ENCODE measurements around the gene TCTN2.

TCTN2 gene

DNA sequence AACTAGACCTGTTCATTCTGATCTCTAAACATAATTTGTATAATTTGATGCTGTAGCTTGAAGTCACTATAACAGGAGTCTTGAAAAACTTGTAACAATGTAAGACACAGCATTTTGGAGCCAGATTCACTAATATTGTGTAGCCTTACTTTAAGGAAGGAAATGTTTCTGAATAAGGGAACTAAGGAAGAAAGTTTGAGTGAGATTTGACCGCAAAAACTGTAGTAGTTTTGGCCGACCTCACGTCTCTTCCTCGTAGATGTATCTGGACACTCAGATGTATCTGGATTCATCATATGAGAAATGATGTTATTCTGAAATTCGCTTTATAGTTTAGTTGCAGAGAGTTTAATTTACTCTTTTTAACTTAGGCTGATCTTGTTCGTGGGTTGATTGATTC, 77.2 kb downstream of the TCTN2 start:
- no peaks in the 10 kb centered on the region for H3K79me2 ChIP-seq (ENCODE audit: insufficient read depth, low read length)

DNA sequence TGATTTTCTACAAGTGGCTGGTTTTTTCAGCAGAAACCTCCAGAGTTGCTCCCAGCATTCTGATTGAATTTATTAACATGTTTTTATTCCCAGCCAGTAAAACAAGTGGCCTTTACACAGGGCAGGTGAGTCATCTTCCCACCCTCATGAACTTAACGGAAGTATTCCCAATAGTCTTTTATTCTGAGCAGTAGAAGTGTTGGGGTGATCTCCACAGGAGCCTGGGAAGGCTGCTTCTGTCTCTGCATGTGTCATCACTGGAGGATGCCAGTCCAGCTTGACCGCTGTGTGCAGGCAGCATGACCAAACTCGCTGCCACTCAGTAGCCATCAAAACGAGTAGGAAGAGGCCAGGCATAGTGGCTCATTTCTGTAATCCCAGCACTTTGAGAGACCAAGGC, 77.7 kb downstream of the TCTN2 start:
- Histone ChIP-seq H3K36me3 (ENCODE audit: insufficient read depth, low read length) (peaks cover 80% of the 10 kb centered on the region), H3K9me3 (ENCODE audit: insufficient read depth, low read length, severe bottlenecking) (no peaks in the 10 kb centered on the region), H3K9ac (ENCODE audit: low read depth, low read length) (no peak overlapping the region), H3K4me2 (ENCODE audit: insufficient read depth, low read length) (no peak overlapping the region), H3K4me3 (ENCODE audit: low read depth in 1 of 2, low read length in 2 of 2) (no peak overlapping the region), H3K27me3 (ENCODE audit: insufficient read depth, low read length, poor library complexity) (no peaks in the 10 kb centered on the region), H3K79me2 (ENCODE audit: insufficient read depth, low read length) (no peaks in the 10 kb centered on the region), H3K4me1 (ENCODE audit: insufficient read depth, low read length) (no peaks in the 10 kb centered on the region), H3K27ac (ENCODE audit: low read length) (no peak overlapping the region), H4K20me1 (ENCODE audit: insufficient read depth, low read length) (no peaks in the 10 kb centered on the region), H2AFZ (ENCODE audit: low read depth, low read length) (no peak overlapping the region)
- no peak for TF ChIP-seq EZH2 (IDR thresholded peaks at IDR 0.05; ENCODE audit: borderline replicate concordance, low read depth, low read length, severe bottlenecking)
- TF ChIP-seq, protein P1, sequence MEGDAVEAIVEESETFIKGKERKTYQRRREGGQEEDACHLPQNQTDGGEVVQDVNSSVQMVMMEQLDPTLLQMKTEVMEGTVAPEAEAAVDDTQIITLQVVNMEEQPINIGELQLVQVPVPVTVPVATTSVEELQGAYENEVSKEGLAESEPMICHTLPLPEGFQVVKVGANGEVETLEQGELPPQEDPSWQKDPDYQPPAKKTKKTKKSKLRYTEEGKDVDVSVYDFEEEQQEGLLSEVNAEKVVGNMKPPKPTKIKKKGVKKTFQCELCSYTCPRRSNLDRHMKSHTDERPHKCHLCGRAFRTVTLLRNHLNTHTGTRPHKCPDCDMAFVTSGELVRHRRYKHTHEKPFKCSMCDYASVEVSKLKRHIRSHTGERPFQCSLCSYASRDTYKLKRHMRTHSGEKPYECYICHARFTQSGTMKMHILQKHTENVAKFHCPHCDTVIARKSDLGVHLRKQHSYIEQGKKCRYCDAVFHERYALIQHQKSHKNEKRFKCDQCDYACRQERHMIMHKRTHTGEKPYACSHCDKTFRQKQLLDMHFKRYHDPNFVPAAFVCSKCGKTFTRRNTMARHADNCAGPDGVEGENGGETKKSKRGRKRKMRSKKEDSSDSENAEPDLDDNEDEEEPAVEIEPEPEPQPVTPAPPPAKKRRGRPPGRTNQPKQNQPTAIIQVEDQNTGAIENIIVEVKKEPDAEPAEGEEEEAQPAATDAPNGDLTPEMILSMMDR (IDR thresholded peaks at IDR 0.05; ENCODE audit: borderline replicate concordance, extremely low read depth, low read length, poor library complexity, severe bottlenecking), result no peak
- no peak for DNase-seq
- ATAC-seq (ENCODE audit: insufficient read depth, low read depth), result no peak

More for the DNA sequence above, 77.2 kb downstream of the TCTN2 start:
- ATAC-seq (ENCODE audit: insufficient read depth, low read depth) (no peak), DNase-seq (no peak)
- Histone ChIP-seq H4K20me1 (ENCODE audit: insufficient read depth, low read length) (no peaks in the 10 kb centered on the region), H3K27me3 (ENCODE audit: insufficient read depth, low read length, poor library complexity) (no peaks in the 10 kb centered on the region), H3K27ac (ENCODE audit: low read length) (no peak overlapping the region), H3K4me3 (ENCODE audit: low read depth in 1 of 2, low read length in 2 of 2) (no peak overlapping the region), H2AFZ (ENCODE audit: low read depth, low read length) (no peak overlapping the region), H3K9ac (ENCODE audit: low read depth, low read length) (no peak overlapping the region), H3K9me3 (ENCODE audit: insufficient read depth, low read length, severe bottlenecking) (no peaks in the 10 kb centered on the region), H3K4me2 (ENCODE audit: insufficient read depth, low read length) (no peak overlapping the region), H3K36me3 (ENCODE audit: insufficient read depth, low read length) (peaks cover 80% of the 10 kb centered on the region), H3K4me1 (ENCODE audit: insufficient read depth, low read length) (no peaks in the 10 kb centered on the region)
- TF ChIP-seq, protein P1 (IDR thresholded peaks at IDR 0.05; ENCODE audit: borderline replicate concordance, extremely low read depth, low read length, poor library complexity, severe bottlenecking), result no peak
- TF ChIP-seq EZH2 (IDR thresholded peaks at IDR 0.05; ENCODE audit: borderline replicate concordance, low read depth, low read length, severe bottlenecking), result no peak

DNA sequence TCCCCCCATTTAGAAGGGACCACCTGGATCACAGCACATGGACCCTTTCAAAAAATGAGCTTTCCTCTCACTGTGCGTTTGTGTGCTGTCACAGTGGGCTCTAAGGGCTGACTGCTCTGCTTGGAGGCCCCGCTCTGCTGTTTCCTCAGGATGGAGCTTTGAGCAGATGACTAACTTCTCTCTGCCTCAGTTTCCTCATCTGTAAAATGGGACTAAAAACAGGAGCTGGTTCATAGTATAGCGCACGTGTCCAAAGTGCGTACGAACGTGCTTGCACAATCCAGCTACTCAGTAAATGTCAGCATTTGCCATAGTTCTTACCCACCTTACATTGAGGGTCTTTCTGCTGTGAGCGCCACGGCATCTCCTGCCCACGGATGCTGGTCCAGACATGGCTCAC, 78.4 kb downstream of the TCTN2 start:
- H2AFZ ChIP-seq (ENCODE audit: low read depth, low read length), result no peak overlapping the region
- H3K27ac ChIP-seq (ENCODE audit: low read length), result no peak overlapping the region
- H3K79me2 ChIP-seq (ENCODE audit: insufficient read depth, low read length), result no peaks in the 10 kb centered on the region
- ATAC-seq (ENCODE audit: insufficient read depth, low read depth) (no peak), DNase-seq (no peak)
- H3K9ac ChIP-seq (ENCODE audit: low read depth, low read length), result no peak overlapping the region
- H4K20me1 ChIP-seq (ENCODE audit: insufficient read depth, low read length), result no peaks in the 10 kb centered on the region
- H3K4me3 ChIP-seq (ENCODE audit: low read depth in 1 of 2, low read length in 2 of 2), result no peak overlapping the region
- TF ChIP-seq, protein P1 (IDR thresholded peaks at IDR 0.05; ENCODE audit: borderline replicate concordance, extremely low read depth, low read length, poor library complexity, severe bottlenecking), result no peak
- TF ChIP-seq EZH2 (IDR thresholded peaks at IDR 0.05; ENCODE audit: borderline replicate concordance, low read depth, low read length, severe bottlenecking), result no peak
- no peaks in the 10 kb centered on the region for H3K4me1 ChIP-seq (ENCODE audit: insufficient read depth, low read length)
- H3K4me2 ChIP-seq (ENCODE audit: insufficient read depth, low read length), result no peak overlapping the region
- H3K36me3 ChIP-seq (ENCODE audit: insufficient read depth, low read length), result peaks cover 80% of the 10 kb centered on the region
- H3K9me3 ChIP-seq (ENCODE audit: insufficient read depth, low read length, severe bottlenecking), result no peaks in the 10 kb centered on the region
- H3K27me3 ChIP-seq (ENCODE audit: insufficient read depth, low read length, poor library complexity), result no peaks in the 10 kb centered on the region

DNA sequence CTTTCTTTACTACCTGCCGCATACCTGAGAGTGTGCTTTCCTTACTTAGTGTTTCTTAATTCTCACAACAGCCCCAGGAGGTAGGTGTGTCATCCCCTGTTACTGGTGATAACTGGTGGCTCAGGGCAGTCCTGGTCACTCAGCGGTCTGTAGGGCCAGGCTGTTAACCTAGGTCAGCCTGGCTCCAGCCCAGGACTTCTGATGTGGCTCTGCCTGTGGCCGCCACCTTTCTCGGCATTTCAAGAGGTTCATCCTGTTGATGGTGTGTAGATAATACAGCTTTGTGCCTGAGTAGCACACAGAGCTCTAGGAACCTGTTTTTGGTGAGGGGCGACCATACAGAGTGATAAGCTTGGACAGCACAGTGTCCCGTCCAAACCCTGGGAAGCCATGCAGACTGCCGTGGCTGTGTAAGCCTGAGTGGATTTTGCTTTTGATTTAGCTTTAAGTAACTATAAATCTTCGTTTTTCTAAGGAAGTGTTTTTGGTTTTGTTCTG, 79.3 kb downstream of the TCTN2 start:
- H3K4me2 ChIP-seq (ENCODE audit: insufficient read depth, low read length), result no peak overlapping the region
- peaks cover 79% of the 10 kb centered on the region for H3K36me3 ChIP-seq (ENCODE audit: insufficient read depth, low read length)
- no peak overlapping the region for H3K9ac ChIP-seq (ENCODE audit: low read depth, low read length)
- H3K79me2 ChIP-seq (ENCODE audit: insufficient read depth, low read length), result no peaks in the 10 kb centered on the region
- no peaks in the 10 kb centered on the region for H3K9me3 ChIP-seq (ENCODE audit: insufficient read depth, low read length, severe bottlenecking)
- H2AFZ ChIP-seq (ENCODE audit: low read depth, low read length), result no peak overlapping the region
- ATAC-seq (ENCODE audit: insufficient read depth, low read depth) (no peak), DNase-seq (no peak)
- TF ChIP-seq, protein P1 (IDR thresholded peaks at IDR 0.05; ENCODE audit: borderline replicate concordance, extremely low read depth, low read length, poor library complexity, severe bottlenecking), result no peak
- TF ChIP-seq EZH2 (IDR thresholded peaks at IDR 0.05; ENCODE audit: borderline replicate concordance, low read depth, low read length, severe bottlenecking), result no peak
- H3K4me1 ChIP-seq (ENCODE audit: insufficient read depth, low read length), result no peaks in the 10 kb centered on the region
- H3K4me3 ChIP-seq (ENCODE audit: low read depth in 1 of 2, low read length in 2 of 2), result no peak overlapping the region
- H3K27me3 ChIP-seq (ENCODE audit: insufficient read depth, low read length, poor library complexity), result no peaks in the 10 kb centered on the region
- H4K20me1 ChIP-seq (ENCODE audit: insufficient read depth, low read length), result no peaks in the 10 kb centered on the region
- H3K27ac ChIP-seq (ENCODE audit: low read length), result no peak overlapping the region

All from DND-41 (cell line).